CD14-positive monocyte (primary cell): ENCODE data around the gene CREB5. TPM values are rescaled to one million over a fixed set of nuclear protein-coding genes. Genes with fewer than 3 reads are reported as not detected.

ENCODE experiments used
- DNase-seq, 3 donors: peaks; one replicate each; pipeline ENCODE4 v3.0.0-alpha.2; 2011 to 2022
- H2AFZ ChIP-seq: 2 replicates; pipeline ENCODE4 v1.6.0; 2012; ENCODE audit warnings: mild to moderate bottlenecking, low read depth, low read length, inconsistent platforms; ENCODE audit not compliant: insufficient read depth, poor library complexity, severe bottlenecking
- H3K27ac ChIP-seq, 2 donors: 1 replicate in 1 of 2; 2 replicates in 1 of 2; pipeline ENCODE4 v1.5.1; 2012 to 2013; ENCODE audit warnings: low read length in 2 of 2, control low read depth in 1 of 2, inconsistent platforms in 1 of 2, low read depth in 1 of 2, mild to moderate bottlenecking in 1 of 2
- H3K27me3 ChIP-seq, 2 donors: one replicate each; pipeline versions ENCODE4 v1.6.0 to v1.6.1; 2011 to 2013; ENCODE audit warnings: low read length in 2 of 2; ENCODE audit not compliant: control insufficient read depth in 2 of 2, insufficient read depth in 2 of 2
- H3K36me3 ChIP-seq, 2 donors: replicated peaks in 1 of 2; 1 replicate in 1 of 2; 2 replicates in 1 of 2; pipeline versions ENCODE4 v1.5.1 to v1.6.1; 2012 to 2013; ENCODE audit warnings: low read length in 2 of 2, control low read depth in 1 of 2, inconsistent platforms in 1 of 2, mild to moderate bottlenecking in 1 of 2; ENCODE audit not compliant: insufficient read depth in 2 of 2, control insufficient read depth in 1 of 2
- H3K4me1 ChIP-seq, 2 donors: 1 replicate in 1 of 2; 2 replicates in 1 of 2; pipeline versions ENCODE4 v1.5.1 to v1.6.1; 2012 to 2013; ENCODE audit warnings: low read length in 2 of 2, control low read depth in 1 of 2, inconsistent platforms in 1 of 2, mild to moderate bottlenecking in 1 of 2, moderate library complexity in 1 of 2; ENCODE audit not compliant: insufficient read depth in 2 of 2, control insufficient read depth in 1 of 2
- H3K4me2 ChIP-seq: replicated peaks from 2 replicates; pipeline ENCODE3; 2012; ENCODE audit warnings: low read length, moderate library complexity, mild to moderate bottlenecking; ENCODE audit not compliant: poor library complexity, severe bottlenecking; ENCODE audit errors: extremely low read depth
- H3K4me3 ChIP-seq, 3 experiments: fragments of 200-600 bp in 1 of 3; sonication (generic) in 1 of 3; replicated peaks in 1 of 3; 1 replicate in 2 of 3; 2 replicates in 1 of 3; pipeline ENCODE4 v1.5.1; 2011 to 2013; ENCODE audit warnings: low read length in 3 of 3, mild to moderate bottlenecking in 3 of 3, control low read depth in 2 of 3, low read depth in 2 of 3, inconsistent platforms in 1 of 3, moderate library complexity in 1 of 3
- H3K79me2 ChIP-seq: 2 replicates; pipeline ENCODE4 v1.6.0; 2012; ENCODE audit warnings: mild to moderate bottlenecking, control low read depth, inconsistent platforms, low read length, moderate library complexity; ENCODE audit not compliant: insufficient read depth
- H3K9ac ChIP-seq: 2 replicates; pipeline ENCODE4 v1.6.0; 2017; ENCODE audit warnings: low read length, mild to moderate bottlenecking; ENCODE audit not compliant: insufficient read depth, poor library complexity, severe bottlenecking
- H3K9me3 ChIP-seq, 2 donors: replicated peaks in 1 of 2; 1 replicate in 1 of 2; 2 replicates in 1 of 2; pipeline versions ENCODE4 v1.5.1 to v1.6.1; 2012 to 2013; ENCODE audit warnings: low read length in 2 of 2, control low read depth in 1 of 2; ENCODE audit not compliant: control insufficient read depth in 1 of 2, insufficient read depth in 1 of 2
- H4K20me1 ChIP-seq: 2 replicates; pipeline ENCODE4 v1.6.0; 2012; ENCODE audit warnings: mild to moderate bottlenecking, low read length, control low read depth, moderate library complexity; ENCODE audit not compliant: insufficient read depth
- H3K27ac Mint-ChIP-seq, 7 donors: one replicate each; pipeline ENCODE4 v1.8.0; 2020; ENCODE audit warnings: mild to moderate bottlenecking in 7 of 7, mixed read lengths in 7 of 7, moderate library complexity in 6 of 7, inconsistent platforms in 2 of 7
- H3K27me3 Mint-ChIP-seq, 3 donors: one replicate each; pipeline ENCODE4 v1.8.0; 2021 to 2022; ENCODE audit warnings: low read depth in 3 of 3, mild to moderate bottlenecking in 3 of 3, mixed read lengths in 3 of 3, moderate library complexity in 3 of 3, inconsistent platforms in 1 of 3
- H3K36me3 Mint-ChIP-seq, 2 donors: one replicate each; pipeline ENCODE4 v1.8.0; 2020; ENCODE audit warnings: mixed read lengths in 2 of 2, inconsistent platforms in 1 of 2, mild to moderate bottlenecking in 1 of 2
- H3K4me1 Mint-ChIP-seq: one replicate; pipeline ENCODE4 v1.8.0; 2020; ENCODE audit warnings: mild to moderate bottlenecking, mixed read lengths
- H3K4me3 Mint-ChIP-seq, 2 donors: one replicate each; pipeline ENCODE4 v1.8.0; 2020; ENCODE audit warnings: mild to moderate bottlenecking in 2 of 2, mixed read lengths in 2 of 2, moderate library complexity in 1 of 2
- H3K9me3 Mint-ChIP-seq, 7 donors: one replicate each; pipeline ENCODE4 v1.8.0; 2020 to 2022; ENCODE audit warnings: mixed read lengths in 7 of 7, mild to moderate bottlenecking in 6 of 7, moderate library complexity in 6 of 7, inconsistent platforms in 2 of 7
- CTCF ChIP-seq: fragments of 200-600 bp; IDR thresholded peaks from one replicate; pipeline ENCODE4 v1.8.0; 2022; ENCODE audit warnings: antibody characterized with exemption, mild to moderate bottlenecking
- WGBS: methylation state at CpG from one replicate; pipeline ENCODE4 v1.1.5; 2013; ENCODE audit warnings: missing lambda C conversion rate; ENCODE audit not compliant: insufficient coverage; 5-methylcytosine and 5-hydroxymethylcytosine counted together
- intact Hi-C, 2 donors: fragments of 100-400 bp; cut with micrococcal nuclease; formaldehyde crosslinking; loops; one replicate each; pipeline versions ENCODE4 v1.15.0 to v1.15.1; 2023
- polyA plus RNA-seq, 3 donors: library from polyadenylated mRNA; depleted of rRNA in 1 of 3; unstranded in 2 of 3; stranded (reverse) in 1 of 3; fragments of 300-500 nt in 2 of 3; fragments of >200 nt in 1 of 3; fragmentation: Illumina TruSeq in 2 of 3; gene quantifications; 1 replicate in 2 of 3; 2 replicates in 1 of 3; pipeline ENCODE4 v1.2.3, GENCODE V29; 2012 to 2021

Gene CREB5
- polyA plus RNA-seq, 3 donors, result 25.1 to 72.3 (median 44.2) TPM

- Mint-ChIP-seq H3K27ac (no peak overlapping the region), H3K4me1 (peaks cover 14% of the 10 kb centered on the region), H3K27me3 (peaks cover 7 to 11% (median 8%) of the 10 kb centered on the region in 3 donors), H3K36me3 (peaks cover 2 to 5% of the 10 kb centered on the region in 2 donors), H3K4me3 (no peak overlapping the region), H3K9me3 (peaks cover 0 to 3% (median 0%) of the 10 kb centered on the region in 7 donors)
- no peaks in the 10 kb centered on the region for H3K9me3 ChIP-seq
- peaks cover 0 to 4% of the 10 kb centered on the region in 2 donors for H3K27me3 ChIP-seq
- H4K20me1 ChIP-seq, result no peaks in the 10 kb centered on the region
- H3K9ac ChIP-seq, result no peak overlapping the region
- no peak for DNase-seq
- intact Hi-C loops, result no loop called here
- H3K4me2 ChIP-seq, result no peak overlapping the region
- H3K79me2 ChIP-seq, result no peaks in the 10 kb centered on the region
- WGBS, result no CpG with 5 or more reads among the region's 1 CpG
- TF ChIP-seq CTCF, result no peak
- no peak overlapping the region for H3K4me3 ChIP-seq
- peaks cover 8 to 10% of the 10 kb centered on the region in 2 donors for H3K4me1 ChIP-seq
- H3K36me3 ChIP-seq, result no peaks in the 10 kb centered on the region
- no peak overlapping the region for H2AFZ ChIP-seq
- no peak overlapping the region for H3K27ac ChIP-seq
Measured at GRCh38 chr7:28830846-28831245, 418.5 kb downstream of the CREB5 start.

- no peak overlapping the region for H3K4me3 ChIP-seq
- H3K27me3 Mint-ChIP-seq, result peaks cover 1 to 8% (median 7%) of the 10 kb centered on the region in 3 donors
- H3K9me3 ChIP-seq, result no peaks in the 10 kb centered on the region
- H3K4me3 Mint-ChIP-seq, result no peak overlapping the region
- no peak for DNase-seq
- intact Hi-C loops, result no loop called here
- no peaks in the 10 kb centered on the region for H4K20me1 ChIP-seq
- H3K9me3 Mint-ChIP-seq, result no peaks in the 10 kb centered on the region
- H3K36me3 ChIP-seq, result no peaks in the 10 kb centered on the region
- H3K36me3 Mint-ChIP-seq, result no peaks in the 10 kb centered on the region
- H3K9ac ChIP-seq, result no peak overlapping the region
- 97% methylated on average over 3 of the region's 3 CpGs for WGBS
- no peak overlapping the region for H3K27ac Mint-ChIP-seq
- H3K4me1 Mint-ChIP-seq, result peaks cover 20% of the 10 kb centered on the region
- no peak for TF ChIP-seq CTCF
- peaks cover 10 to 12% of the 10 kb centered on the region in 2 donors for H3K4me1 ChIP-seq
- no peaks in the 10 kb centered on the region for H3K79me2 ChIP-seq
- H3K27me3 ChIP-seq, result peaks cover 0 to 4% of the 10 kb centered on the region in 2 donors
- no peak overlapping the region for H2AFZ ChIP-seq
- no peak overlapping the region for H3K27ac ChIP-seq
- no peak overlapping the region for H3K4me2 ChIP-seq
Measured at GRCh38 chr7:28832669-28833068, 420.4 kb downstream of the CREB5 start.
